AG09319 (cell line): ENCODE results near the gene CPE.

Source experiments
- DNase-seq: peaks from one replicate; pipeline ENCODE4 v3.0.0-alpha.2; 2010; ENCODE audit warnings: low read depth; ENCODE audit errors: extremely low read depth
- TF ChIP-seq, protein P1 (sequence below): IDR thresholded peaks from 2 replicates; pipeline ENCODE4 v1.5.1; 2011; ENCODE audit warnings: low read depth, mild to moderate bottlenecking, inconsistent platforms, low read length, moderate library complexity

Gene CPE

GRCh38 chr4:165404696-165405095, 25.9 kb downstream of the CPE start:
- TF ChIP-seq, protein P1, sequence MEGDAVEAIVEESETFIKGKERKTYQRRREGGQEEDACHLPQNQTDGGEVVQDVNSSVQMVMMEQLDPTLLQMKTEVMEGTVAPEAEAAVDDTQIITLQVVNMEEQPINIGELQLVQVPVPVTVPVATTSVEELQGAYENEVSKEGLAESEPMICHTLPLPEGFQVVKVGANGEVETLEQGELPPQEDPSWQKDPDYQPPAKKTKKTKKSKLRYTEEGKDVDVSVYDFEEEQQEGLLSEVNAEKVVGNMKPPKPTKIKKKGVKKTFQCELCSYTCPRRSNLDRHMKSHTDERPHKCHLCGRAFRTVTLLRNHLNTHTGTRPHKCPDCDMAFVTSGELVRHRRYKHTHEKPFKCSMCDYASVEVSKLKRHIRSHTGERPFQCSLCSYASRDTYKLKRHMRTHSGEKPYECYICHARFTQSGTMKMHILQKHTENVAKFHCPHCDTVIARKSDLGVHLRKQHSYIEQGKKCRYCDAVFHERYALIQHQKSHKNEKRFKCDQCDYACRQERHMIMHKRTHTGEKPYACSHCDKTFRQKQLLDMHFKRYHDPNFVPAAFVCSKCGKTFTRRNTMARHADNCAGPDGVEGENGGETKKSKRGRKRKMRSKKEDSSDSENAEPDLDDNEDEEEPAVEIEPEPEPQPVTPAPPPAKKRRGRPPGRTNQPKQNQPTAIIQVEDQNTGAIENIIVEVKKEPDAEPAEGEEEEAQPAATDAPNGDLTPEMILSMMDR = no peak
- DNase-seq = no peak

DNA sequence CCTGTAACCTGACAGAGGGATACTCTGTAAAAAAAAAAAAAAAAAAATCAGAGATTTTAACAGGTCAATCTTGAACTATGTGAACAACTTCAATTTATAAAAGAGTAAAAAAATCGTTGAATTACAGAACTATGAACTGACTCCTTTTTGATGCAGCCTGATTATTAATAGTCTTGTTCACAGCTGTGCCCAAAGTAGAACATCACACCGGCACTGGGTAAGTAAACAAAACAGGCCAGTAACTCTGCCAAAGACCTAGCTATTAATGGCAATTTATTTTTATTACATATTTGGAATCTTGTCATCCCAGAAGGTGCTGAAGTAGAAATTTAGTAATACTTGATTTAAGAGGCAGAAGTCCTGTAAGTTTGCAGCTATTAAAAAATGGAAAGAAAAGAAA, 31.4 kb downstream of the CPE start:
- no peak for DNase-seq
- TF ChIP-seq, protein P1 = no peak

DNA sequence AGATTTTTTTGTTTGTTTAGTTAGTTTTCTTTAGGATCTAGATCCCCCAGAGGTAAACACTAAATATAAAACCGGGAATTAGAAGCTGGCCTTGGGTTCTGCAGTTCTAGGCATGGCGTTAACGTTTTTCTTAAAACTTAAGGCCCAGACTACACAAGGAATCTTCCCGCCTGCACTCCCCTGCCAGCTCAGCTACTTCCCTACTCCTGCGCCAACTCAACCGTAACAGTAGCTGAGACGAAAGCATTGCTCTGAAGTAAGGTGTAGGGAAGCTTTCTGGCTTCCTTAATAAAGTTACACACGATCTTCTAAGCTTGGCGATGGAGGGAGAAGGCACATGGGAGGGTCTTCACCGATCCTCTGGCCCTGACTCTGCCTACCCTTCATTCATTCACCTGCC, 37.1 kb downstream of the CPE start:
- TF ChIP-seq, protein P1 = no peak
- no peak for DNase-seq

DNA sequence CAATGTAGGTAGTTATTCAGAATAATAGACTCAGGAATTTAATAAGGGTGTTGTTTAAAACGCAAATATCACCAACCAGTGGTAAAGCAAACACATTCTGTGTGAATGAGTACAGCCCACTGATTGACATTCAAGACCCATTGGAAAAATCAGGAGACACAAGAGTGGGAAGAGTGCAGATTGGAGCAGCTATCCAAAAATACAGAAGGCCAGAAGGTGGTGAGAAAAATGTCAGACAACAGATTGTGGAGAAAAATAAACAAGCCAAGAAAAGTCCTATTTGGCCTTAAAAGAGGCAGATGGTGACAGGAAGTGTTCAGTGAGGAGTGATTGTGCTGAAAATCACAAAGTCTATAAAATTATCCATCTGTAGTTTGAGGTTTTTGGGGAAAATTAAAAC, 39.3 kb downstream of the CPE start:
- TF ChIP-seq, protein P1 = no peak
- no peak for DNase-seq

DNA sequence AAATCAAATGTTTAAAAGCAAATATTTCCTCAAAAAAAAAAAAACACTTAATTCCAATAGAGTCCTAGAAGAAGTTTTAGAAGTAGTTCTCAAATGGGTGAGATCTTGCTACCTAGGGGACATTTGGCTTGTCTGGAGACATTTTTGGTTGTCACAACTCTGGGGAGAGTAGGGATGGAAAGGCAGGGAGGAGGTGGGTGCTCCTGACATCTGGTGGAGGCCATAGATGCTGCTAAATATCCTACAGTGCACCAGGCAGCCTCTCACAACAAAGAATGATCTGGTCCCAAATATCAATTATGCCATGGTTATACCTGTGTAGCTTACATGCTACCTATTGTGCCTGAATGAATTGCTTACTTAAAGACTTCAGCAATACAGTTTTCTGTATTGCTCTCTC, 46.8 kb downstream of the CPE start:
- DNase-seq = no peak
- TF ChIP-seq, protein P1 = no peak; the same call in 1 of the 2 replicates

DNA sequence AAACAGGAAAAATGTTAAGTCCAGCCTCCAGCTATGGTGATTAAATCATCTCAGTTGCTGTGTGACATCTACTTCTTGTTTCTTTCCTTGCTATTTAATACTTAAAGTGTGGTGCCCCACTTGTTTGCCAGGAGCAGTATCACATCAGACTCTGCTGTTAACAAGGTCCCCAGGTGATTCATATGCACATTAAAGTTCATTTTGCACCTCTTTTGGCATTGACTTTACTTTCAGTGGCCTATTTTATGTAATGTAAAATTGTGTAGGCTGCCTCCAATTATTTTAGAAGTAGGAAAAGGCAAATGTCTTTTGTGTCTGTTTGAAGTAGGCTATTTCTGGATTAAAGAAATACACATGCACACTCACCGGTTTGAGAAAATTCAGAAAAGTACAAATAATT, 47.5 kb downstream of the CPE start:
- DNase-seq = no peak
- TF ChIP-seq, protein P1 = no peak

DNA sequence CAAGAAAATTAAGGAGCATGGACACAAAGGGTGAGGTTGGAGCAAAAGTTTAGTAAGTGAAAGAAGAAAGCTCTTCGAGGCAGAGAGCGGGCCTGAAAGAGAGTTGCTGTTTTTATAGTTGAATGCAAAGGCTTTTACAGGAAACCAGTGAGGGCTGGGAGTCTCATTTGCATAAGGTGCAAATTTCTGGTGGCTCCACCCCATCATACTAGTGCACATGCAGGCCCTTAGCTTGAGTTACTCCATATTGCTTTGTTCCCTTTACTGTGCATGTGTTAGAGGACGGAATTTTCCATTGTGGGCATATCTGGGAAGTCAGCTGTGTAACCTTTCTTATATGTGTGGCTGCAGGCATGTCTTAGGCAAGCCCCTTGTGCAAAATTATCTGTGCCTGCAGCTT, 48.0 kb downstream of the CPE start:
- TF ChIP-seq, protein P1 = no peak
- DNase-seq = no peak

DNA sequence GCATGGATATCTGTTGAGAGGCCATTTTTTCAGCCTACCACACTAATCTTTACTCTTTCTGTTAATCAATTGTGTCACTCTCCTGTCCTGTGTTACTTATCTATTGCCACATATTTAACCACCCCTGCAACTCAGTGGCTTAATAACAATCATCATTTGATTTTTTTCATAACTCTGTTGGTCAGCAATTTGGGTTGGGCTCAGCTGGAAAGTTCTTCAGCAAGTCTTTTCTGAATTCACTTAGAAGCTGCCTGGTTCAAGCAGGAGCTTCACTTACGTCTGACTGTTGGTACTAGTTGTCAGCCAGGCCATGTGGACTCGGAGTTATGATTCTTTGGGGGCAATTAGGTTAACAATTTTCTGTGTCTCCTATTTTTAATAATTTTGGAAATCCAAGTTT, 50.1 kb downstream of the CPE start:
- TF ChIP-seq, protein P1 = no peak
- no peak for DNase-seq
